Measurements from ENCODE around the gene ANKRD53.

Gene ANKRD53

DNA sequence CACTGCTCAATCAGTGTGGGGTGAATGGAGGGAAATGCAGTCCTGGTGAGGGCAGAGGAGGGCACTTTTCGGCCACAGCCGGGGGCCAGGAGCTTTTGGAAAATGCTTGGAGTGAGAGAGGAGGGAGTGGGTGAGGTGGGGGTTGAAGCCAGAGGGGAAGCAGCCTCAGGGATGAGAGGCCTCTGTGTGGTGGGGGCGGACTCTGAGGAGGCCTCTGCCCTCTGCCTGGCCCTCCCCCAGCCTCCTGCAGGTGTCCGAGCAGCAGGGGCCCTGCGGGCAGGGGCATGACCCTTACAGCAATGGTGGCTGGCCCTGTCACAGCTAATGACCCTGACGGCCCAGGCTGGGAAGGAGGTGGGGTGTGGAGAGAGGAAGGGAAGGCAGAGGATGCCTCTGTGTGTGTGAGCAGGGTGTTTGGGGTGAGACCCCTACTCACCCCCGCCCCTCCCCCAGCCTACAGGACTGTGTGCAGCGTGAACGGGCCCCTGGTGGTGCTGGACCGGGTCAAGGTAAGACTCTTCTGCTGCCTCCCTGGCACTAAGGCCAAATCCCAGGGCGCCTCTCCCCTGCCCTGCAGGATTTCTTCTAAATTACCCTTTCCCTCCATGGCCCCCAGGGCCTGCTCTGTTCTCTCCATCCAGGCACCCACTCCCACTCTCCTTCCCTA lies 35.1 kb upstream of the ANKRD53 start:
- no peak for DNase-seq (ENCODE audit: low read depth)

DNA sequence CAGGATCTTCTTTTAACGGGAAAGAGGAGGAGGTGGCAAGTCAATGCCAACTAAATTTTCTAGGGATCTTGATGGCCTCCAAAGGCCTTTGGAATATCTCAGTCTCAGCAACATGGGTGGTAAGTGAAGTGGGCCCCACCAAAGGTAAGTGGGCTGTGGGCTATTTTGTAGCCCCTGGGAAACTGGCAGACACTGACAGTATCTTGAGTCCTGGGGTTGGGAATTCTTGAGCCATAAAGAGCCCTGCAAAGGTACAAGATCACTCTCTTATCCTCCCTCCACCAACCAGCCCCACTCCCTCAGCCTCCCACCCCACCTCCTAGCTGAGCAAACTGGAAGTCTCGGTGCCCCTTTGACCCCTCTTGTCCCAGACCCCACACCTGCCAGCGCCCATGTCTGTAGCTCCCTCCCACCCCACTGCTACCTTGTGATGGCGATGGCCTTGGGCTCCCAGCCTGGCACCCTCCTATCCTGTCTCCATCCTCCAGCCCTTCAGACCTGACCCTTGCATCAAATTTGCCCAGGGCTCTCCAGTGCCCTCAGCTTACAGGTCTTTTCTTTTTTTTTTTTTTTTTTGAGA lies 34.2 kb upstream of the ANKRD53 start:
- DNase-seq (ENCODE audit: low read depth) = no peak

DNA sequence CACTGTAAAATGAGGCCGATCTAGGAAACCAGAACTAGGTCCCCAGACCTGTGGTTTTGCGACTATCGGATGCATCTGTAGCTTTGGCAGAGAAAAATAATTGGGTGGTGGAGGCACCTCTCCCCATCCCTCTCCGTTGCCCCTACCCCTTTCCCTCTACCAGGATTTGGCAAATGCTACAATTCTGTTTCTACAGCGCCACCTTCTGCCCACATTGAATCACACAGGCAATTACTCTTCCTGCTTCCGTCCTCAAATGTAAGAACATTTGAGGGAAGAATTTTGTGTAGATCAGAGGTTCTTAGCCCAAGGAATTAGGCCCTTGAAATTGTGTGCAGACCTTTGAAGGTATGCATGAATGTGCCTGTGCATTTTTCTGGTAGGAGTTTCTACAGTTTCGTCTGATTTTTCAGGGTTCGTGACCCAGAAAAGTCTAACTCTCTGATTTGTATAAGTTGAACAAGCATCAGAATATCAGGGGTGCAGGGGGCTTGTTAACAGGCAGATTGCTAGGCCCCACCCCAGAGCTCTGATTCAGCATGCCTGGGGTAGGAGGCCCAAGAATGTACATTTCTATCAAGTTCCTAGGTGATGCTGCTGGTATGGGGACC lies 31.5 kb upstream of the ANKRD53 start:
- DNase-seq (ENCODE audit: low read depth) = no peak

DNA sequence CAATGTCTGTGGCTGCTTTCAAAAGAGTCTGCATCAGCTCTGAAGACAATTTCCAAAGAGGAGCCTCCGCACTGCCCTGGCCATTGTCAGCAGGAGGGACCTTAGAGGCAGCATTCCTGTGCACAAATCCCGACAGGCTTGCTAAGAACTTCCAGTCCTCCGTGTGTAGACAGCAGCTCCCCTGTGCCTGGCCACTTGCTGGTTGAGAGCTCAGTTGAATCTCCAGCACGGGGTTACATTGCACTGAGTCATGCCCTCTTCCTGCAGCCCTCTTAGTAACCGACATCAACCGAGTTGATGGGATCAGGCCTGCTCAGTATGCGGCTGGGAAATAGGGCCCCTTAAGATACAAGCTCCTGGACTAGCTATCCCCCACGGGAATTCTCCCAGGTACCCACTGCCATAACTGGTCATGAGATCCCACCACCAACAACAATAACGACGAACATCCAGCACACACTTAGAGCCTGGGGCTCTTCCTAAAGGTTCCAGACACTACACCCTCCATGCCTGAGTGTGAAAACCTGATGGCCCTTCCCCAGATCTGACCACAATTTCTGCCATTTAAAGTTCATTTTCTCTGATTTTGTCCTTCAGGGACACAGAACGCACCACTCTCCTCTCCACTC lies 30.8 kb upstream of the ANKRD53 start:
- DNase-seq (ENCODE audit: low read depth) = no peak

- peak; percentile 62 for DNase-seq (ENCODE audit: low read depth)
Measured at GRCh38 chr2:70948337-70949003, 30.0 kb upstream of the ANKRD53 start.

GRCh38 chr2:70949086-70949485 lies 29.3 kb upstream of the ANKRD53 start:
- no peak for DNase-seq (ENCODE audit: low read depth)

DNA sequence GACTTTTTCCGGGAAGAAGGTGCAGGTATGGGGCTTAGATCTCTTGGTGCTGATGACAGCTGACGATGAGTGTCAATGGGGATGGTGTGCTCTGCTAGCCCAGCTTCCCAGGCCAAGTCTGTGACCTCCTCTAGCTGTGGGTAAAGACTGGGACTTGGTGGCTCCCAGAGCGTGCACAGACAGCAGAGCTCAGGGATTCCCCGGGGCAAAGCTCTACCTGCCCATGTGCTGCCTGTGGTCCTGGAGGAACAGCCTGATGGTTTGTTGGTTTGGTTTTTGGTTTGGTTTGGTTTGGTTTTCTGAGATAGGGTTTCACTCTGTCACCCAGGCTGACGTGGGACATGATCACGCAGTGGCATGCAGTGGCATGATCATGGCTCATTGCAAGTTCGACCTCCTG lies 23.5 kb upstream of the ANKRD53 start:
- no peak for DNase-seq (ENCODE audit: low read depth)

- no peak for DNase-seq (ENCODE audit: low read depth)
Measured at GRCh38 chr2:70956141-70956540, 22.3 kb upstream of the ANKRD53 start.

DNA sequence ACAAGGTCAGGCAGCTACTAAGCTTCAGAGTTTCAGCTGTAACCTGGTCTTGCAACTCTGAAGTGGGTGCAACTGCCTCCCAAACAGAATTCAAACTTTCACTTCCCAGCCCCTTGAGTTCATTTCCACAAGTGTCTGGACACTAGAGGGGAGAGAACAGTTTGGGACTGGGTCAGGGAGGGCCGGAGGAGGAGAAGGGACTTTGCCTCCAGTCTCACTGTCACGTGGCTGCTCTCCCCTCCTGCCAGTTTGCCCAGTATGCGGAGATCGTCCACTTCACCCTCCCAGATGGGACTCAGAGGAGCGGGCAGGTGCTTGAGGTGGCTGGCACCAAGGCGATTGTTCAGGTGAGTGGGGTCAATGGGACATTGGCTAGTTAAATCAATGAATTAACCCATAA lies 20.6 kb upstream of the ANKRD53 start:
- no peak for DNase-seq (ENCODE audit: low read depth)

- DNase-seq (ENCODE audit: low read depth) = no peak
Measured at GRCh38 chr2:70958759-70959158, 19.7 kb upstream of the ANKRD53 start.

DNA sequence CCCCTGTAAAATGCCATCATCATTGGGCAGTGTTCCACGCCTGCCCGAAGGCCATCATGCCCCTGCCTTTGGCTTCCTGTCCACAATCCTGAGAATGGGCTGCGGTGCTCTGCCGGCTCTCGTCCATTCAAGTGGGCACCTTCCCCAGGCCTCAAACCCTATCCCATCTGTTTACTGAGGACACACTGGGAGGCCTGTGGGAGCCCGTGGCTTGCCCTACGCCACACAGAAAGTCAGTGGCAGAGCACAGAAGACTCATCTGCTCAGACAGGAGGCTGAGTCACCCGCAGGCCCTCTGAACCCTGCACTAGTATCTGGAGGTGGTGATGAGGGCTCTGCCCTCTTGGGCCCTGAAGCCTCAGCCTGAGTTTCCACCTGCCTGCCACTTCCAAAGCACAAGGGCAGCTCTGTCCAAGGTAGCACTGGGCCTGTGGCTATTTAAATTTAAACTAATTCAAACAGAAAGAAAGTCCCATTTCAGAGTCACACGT lies 19.1 kb upstream of the ANKRD53 start:
- DNase-seq (ENCODE audit: low read depth) = no peak

DNA sequence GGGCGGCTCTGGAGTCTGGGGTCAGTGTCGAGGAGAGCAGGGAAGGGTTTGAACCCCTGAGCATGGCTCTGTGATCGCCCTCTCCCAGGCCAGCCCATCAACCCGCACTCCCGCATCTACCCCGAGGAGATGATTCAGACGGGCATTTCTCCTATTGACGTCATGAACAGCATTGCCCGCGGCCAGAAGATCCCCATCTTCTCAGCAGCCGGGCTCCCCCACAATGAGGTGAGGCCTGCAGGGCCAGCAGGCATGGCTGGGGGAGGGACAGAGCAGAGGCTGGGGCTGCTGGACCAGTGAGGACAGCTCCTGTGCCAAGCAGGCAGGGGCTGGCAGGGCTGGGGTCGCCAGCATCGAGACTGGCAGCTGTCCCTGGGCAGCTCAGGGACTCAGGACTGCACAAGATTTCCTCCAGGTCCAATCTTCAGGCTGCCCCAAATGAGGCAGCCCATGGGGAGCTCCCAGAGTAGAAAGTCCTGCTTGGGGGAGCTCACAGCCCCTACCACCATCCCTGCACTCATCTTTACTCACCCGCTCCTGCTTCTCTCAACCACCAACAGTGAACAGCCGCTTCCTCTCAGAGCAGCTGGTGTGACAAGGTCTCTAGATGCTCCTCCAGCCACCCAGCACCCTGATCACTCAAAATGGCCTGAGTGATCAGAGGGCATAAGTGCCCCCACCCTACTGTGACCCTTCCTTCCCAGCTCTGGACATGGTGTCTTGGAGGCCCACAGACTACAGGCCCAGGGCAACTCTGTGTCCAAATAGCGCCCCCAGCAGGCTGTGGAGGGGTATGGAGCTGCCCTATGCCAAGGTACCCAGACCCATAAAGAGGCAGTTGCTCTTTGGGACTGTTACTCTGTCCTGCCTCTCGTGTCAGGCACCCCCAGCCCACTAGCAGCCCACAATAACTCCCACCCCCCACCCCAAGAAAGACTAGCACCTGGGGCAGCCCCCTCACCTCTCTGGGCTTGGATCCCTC lies 18.3 kb upstream of the ANKRD53 start:
- DNase-seq (ENCODE audit: low read depth) = no peak

DNA sequence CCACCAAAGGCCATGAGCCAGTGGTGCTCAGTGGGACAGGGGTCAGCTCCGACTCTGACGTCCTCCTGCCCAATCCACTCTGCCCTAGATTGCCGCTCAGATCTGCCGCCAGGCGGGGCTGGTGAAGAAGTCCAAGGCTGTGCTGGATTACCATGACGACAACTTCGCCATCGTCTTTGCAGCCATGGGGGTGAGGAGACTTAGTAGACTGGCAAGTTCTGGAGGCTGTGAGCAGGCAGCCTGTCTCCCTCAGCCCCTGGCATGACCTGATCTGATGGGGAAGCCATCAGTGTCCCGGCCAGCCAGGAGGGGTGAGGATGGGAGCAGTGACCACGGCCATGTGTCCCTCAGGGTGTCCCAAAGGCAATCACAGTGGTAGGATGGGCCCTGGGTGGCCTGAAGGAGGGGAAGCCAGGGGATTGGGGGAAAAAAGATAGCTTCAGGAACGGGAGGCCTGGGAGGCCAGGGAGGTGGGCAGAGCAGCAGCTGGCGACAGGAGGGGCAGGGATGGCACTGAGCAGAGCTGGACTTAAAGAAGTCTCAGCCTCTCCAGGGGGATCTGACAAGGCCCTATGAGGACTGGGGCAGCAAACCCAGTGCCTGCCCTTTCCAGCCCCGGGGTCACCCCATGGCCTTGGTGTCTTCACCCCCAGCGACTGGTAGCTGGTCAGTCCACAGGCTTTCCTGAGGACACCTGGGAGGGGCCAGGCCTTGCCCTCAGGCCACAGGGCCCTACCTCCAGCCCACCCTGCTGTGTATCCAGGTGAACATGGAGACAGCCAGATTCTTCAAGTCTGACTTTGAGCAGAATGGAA lies 17.4 kb upstream of the ANKRD53 start:
- DNase-seq (ENCODE audit: low read depth) = no peak

DNA sequence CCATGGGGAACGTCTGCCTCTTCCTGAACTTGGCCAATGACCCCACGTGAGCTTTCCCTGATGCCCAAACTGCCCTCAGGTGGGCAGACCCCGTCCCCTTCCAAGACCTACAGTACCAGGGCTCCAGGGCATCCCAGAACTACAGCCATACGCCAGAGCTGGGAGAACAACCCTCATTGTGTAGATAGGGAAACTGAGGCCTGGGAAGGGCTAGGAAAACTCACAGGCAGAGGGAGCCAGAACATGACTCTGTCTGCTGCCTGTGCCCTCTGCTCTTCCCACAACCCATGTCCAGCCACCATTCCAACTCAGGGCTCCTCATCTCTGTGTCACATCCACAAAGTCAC lies 16.8 kb upstream of the ANKRD53 start:
- DNase-seq (ENCODE audit: low read depth) = no peak

DNA sequence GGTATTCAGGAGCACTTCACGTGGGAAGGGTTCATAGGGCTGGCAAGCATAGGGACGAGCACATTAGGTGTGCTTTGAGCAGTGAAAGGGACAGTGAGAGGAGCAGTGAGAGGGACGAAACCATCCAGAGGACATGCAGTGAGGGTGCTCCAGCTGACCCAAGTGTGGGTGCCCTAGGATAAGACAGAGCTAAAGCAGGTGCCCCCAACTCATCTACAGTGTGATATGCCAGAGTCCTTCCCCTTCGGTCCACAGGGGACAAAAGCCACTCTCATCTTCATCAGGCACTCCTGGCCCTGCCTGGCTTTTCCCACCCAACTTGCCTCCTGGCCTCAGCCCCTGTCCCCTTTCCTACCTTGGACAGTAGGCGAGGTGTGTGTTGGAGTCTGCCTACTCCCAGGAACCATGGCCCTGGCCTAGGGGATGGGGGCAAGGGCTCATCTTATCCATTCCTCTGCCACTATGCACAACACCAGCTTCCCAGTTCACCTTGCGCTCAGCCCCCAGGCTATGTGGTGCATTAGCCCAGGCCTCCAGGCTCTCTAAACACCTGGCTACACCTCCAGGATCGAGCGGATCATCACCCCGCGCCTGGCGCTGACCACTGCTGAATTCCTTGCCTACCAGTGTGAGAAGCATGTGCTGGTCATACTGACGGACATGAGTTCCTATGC lies 16.1 kb upstream of the ANKRD53 start:
- DNase-seq (ENCODE audit: low read depth) = no peak

GRCh38 chr2:70962885-70963878 lies 15.2 kb upstream of the ANKRD53 start:
- no peak for DNase-seq (ENCODE audit: low read depth)

- DNase-seq (ENCODE audit: low read depth) = no peak
Measured at GRCh38 chr2:70964133-70964532, 14.3 kb upstream of the ANKRD53 start.

DNA sequence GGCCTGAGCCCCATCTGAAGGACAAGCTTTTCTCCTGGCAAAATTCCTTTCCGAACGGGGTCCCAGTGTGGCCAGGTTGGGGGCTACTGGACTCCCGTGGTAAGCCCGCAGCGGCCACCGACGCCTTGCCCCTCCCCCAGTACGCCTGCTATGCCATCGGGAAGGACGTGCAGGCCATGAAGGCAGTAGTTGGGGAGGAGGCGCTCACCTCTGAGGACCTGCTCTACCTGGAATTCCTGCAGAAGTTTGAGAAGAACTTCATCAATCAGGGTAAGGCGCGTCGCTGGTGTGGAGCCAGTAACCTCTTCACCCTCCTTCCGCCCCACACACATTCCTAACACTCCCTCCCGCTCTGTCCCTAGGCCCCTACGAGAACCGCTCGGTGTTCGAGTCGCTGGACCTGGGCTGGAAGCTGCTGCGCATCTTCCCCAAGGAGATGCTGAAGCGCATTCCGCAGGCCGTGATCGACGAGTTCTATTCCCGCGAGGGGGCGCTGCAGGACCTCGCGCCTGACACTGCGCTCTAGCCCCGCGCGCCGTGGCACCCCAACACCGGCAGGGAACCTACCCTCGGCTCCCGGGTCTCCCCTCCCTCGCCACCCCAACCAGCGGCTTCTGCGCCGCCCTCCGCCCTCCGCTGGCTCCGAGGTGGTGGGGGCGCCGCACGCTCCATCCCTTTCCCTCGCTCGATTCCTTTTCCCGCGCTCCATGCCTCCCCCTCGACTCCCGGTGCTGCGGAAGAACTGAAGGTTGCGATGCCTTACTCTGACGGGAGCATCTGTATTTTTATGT lies 13.6 kb upstream of the ANKRD53 start:
- DNase-seq (ENCODE audit: low read depth) = peak; percentile 72
